Stimulated activated naive CD8-positive, alpha-beta T cell treated with anti-CD3 and anti-CD28 coated beads, Interleukin-15, Interleukin-2, amounts not matched to agents 100 ng/mL and 50 ng/mL, for 24 hours (primary cell): ENCODE measurements around the gene RNPEP.
"Not testable (repeated sequence)": the region's sequence is repeated elsewhere in the genome, so short reads cannot be mapped to it uniquely, and the experiment has no call there.

ENCODE experiments used
- H3K27ac Mint-ChIP-seq: one replicate; pipeline ENCODE4 v1.8.0; 2021; ENCODE audit warnings: mild to moderate bottlenecking, mixed read lengths
- H3K27me3 Mint-ChIP-seq: one replicate; pipeline ENCODE4 v1.8.0; 2021; ENCODE audit warnings: mixed read lengths
- H3K36me3 Mint-ChIP-seq: one replicate; pipeline ENCODE4 v1.8.0; 2021; ENCODE audit warnings: low read depth, mixed read lengths
- H3K4me1 Mint-ChIP-seq: one replicate; pipeline ENCODE4 v1.8.0; 2021; ENCODE audit warnings: low read depth, mixed read lengths
- H3K4me3 Mint-ChIP-seq: one replicate; pipeline ENCODE4 v1.8.0; 2021; ENCODE audit warnings: mild to moderate bottlenecking, mixed read lengths
- H3K9me3 Mint-ChIP-seq: one replicate; pipeline ENCODE4 v1.8.0; 2021; ENCODE audit warnings: mixed read lengths

The RNPEP gene

DNA sequence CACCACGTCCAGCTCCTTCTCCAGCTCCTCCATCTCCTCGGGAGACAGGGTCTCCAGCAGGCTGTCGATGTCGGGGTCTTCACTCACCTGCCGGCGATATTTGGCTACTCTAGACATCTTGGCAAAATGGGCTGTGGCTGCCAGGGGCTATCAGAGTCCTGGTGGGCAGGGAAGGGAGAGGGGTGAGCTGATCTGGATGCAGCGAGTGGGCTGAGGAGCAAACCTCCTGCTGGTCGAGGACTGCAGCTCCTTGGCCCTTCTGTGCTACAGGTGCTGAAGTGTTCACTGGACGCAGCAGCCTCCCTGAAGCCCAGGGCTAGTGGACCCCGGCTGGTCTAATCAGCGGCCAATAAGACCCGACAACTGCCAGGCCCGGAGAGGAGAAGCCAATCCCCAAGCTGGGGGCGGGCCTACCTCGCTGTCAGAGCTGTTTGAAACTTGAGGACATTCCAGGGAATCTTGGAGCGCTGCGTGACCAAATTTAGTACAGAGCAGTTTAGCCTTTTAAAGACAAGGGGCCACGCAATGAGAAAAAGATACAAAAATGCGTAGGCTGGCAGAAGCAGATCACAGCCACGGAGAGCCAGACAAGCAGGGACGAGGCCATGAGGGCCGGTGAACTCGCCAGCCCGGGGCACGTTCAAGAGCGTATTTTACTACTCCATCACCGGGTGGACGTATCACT is 36.1 kb upstream of the RNPEP start, which contains the start of gene LMOD1:
LMOD1 (minus strand) TSS at position 325 of the 685 bp plus-strand sequence; CDS start at position 117, 208 bp downstream.
- Mint-ChIP-seq H3K4me3 (no peak within 1 kb of the TSS), H3K27ac (no peak within 1 kb of the TSS), H3K9me3 (no peaks in the 10 kb centered on the region), H3K4me1 (peaks cover 8% of the 10 kb centered on the region), H3K36me3 (no peaks in the 10 kb centered on the region), H3K27me3 (peaks cover 38% of the 10 kb centered on the region)

- Mint-ChIP-seq H3K4me3 (no peak overlapping the region), H3K27me3 (peaks cover 38% of the 10 kb centered on the region)
These were observed 34.8 kb upstream of the RNPEP start for GRCh38 chr1:201947697-201948008.

DNA sequence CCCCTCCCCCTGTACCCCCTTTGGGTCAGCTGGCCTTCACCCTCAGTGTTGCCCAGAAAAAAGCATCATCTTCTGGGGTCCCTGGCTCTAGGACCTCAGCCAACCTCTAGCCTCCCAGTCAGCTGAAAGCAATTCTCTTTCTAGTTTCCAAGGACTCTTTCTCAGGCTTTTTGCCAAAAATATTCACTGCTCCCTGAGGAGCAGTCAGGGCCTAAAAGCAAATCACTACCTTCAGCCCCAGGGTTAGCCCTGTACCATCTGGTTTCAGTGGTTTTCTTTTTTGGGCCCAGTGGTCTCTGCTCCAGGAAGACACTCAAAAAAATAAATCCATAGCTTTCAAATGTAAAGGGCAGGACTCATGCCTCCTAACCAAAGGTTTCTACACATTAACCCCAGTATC is 33.0 kb upstream of the RNPEP start:
- Mint-ChIP-seq H3K27ac (no peak overlapping the region), H3K4me1 (peaks cover 12% of the 10 kb centered on the region), H3K9me3 (no peaks in the 10 kb centered on the region), H3K4me3 (no peak overlapping the region), H3K36me3 (no peaks in the 10 kb centered on the region), H3K27me3 (peaks cover 32% of the 10 kb centered on the region)

More at GRCh38 chr1:201947697-201948008, 34.8 kb upstream of the RNPEP start:
- Mint-ChIP-seq H3K4me1 (peaks cover 8% of the 10 kb centered on the region), H3K27ac (no peak overlapping the region), H3K36me3 (no peaks in the 10 kb centered on the region), H3K9me3 (no peaks in the 10 kb centered on the region)

- Mint-ChIP-seq H3K4me1 (peaks cover 26% of the 10 kb centered on the region), H3K9me3 (no peaks in the 10 kb centered on the region), H3K27me3 (no peaks in the 10 kb centered on the region), H3K4me3 (peak overlapping the region; percentile 94), H3K36me3 (peaks cover 25% of the 10 kb centered on the region), H3K27ac (peak overlapping the region; percentile 94)
These were observed 28.0 kb upstream of the RNPEP start for GRCh38 chr1:201954263-201955008.

GRCh38 chr1:201955009-201955728 is 27.3 kb upstream of the RNPEP start, which contains the start of gene TIMM17A:
TSS of gene TIMM17A (plus strand) at chr1:201955503. CDS start at chr1:201955527, 24 bp downstream.
- H3K9me3 Mint-ChIP-seq: no peaks in the 10 kb centered on the region
- H3K4me3 Mint-ChIP-seq: peak within 1 kb of the TSS; percentile 94
- peaks cover 26% of the 10 kb centered on the region for H3K4me1 Mint-ChIP-seq
- H3K36me3 Mint-ChIP-seq: peaks cover 26% of the 10 kb centered on the region
- no peaks in the 10 kb centered on the region for H3K27me3 Mint-ChIP-seq
- H3K27ac Mint-ChIP-seq: peak within 1 kb of the TSS; percentile 94

- H3K4me1 Mint-ChIP-seq: peaks cover 26% of the 10 kb centered on the region
- no peaks in the 10 kb centered on the region for H3K27me3 Mint-ChIP-seq
- H3K9me3 Mint-ChIP-seq: no peaks in the 10 kb centered on the region
These were observed 26.7 kb upstream of the RNPEP start for GRCh38 chr1:201955729-201956143.

GRCh38 chr1:201958348-201958747 is 24.1 kb upstream of the RNPEP start:
- Mint-ChIP-seq H3K4me3 (no peak overlapping the region), H3K27me3 (no peaks in the 10 kb centered on the region), H3K36me3 (peaks cover 48% of the 10 kb centered on the region), H3K27ac (no peak overlapping the region), H3K4me1 (peaks cover 26% of the 10 kb centered on the region), H3K9me3 (no peaks in the 10 kb centered on the region)

More at GRCh38 chr1:201955729-201956143, 26.7 kb upstream of the RNPEP start:
- Mint-ChIP-seq H3K4me3 (peak overlapping the region; percentile 94), H3K36me3 (peaks cover 31% of the 10 kb centered on the region), H3K27ac (peak overlapping the region; percentile 94)

- H3K27ac Mint-ChIP-seq, H3K27me3 Mint-ChIP-seq, H3K4me3 Mint-ChIP-seq, H3K9me3 Mint-ChIP-seq, H3K4me1 Mint-ChIP-seq: not testable (repeated sequence)
- peaks cover 69% of the 10 kb centered on the region for H3K36me3 Mint-ChIP-seq
These were observed 20.1 kb upstream of the RNPEP start for GRCh38 chr1:201962382-201962781.

DNA sequence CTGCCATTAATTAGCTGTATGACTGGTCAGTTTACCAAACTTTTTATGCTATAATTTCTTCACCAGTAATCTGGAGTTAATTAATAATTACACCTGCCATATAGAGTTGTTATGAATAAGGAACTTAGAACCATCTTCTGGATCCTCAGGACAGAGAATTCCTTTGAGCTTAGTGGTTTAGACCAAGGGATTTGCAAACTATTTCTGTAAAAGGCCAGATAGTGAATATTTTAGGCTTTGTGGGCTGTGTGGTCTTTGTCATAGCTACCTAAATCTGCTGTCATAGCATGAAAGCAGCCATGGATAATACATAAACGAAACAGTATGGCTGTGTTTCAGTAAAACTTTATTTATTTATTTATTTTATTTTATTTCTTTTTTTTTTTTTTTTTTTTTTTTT is 18.2 kb upstream of the RNPEP start:
- H3K4me3 Mint-ChIP-seq: no peak overlapping the region
- no peak overlapping the region for H3K27ac Mint-ChIP-seq
- H3K36me3 Mint-ChIP-seq: peaks cover 70% of the 10 kb centered on the region
- peaks cover 5% of the 10 kb centered on the region for H3K4me1 Mint-ChIP-seq
- no peaks in the 10 kb centered on the region for H3K9me3 Mint-ChIP-seq
- no peaks in the 10 kb centered on the region for H3K27me3 Mint-ChIP-seq

- Mint-ChIP-seq H3K4me3 (no peak overlapping the region), H3K27ac (peak overlapping the region; percentile 6), H3K36me3 (peaks cover 79% of the 10 kb centered on the region)
These were observed 16.3 kb upstream of the RNPEP start for GRCh38 chr1:201966171-201966570.

GRCh38 chr1:201968202-201968925 is 14.1 kb upstream of the RNPEP start:
- no peaks in the 10 kb centered on the region for H3K27me3 Mint-ChIP-seq
- H3K4me1 Mint-ChIP-seq: peaks cover 5% of the 10 kb centered on the region
- no peaks in the 10 kb centered on the region for H3K9me3 Mint-ChIP-seq
- peaks cover 64% of the 10 kb centered on the region for H3K36me3 Mint-ChIP-seq
- no peak overlapping the region for H3K27ac Mint-ChIP-seq
- H3K4me3 Mint-ChIP-seq: no peak overlapping the region

More at GRCh38 chr1:201966171-201966570, 16.3 kb upstream of the RNPEP start:
- Mint-ChIP-seq H3K9me3 (no peaks in the 10 kb centered on the region), H3K4me1 (peaks cover 5% of the 10 kb centered on the region), H3K27me3 (no peaks in the 10 kb centered on the region)

GRCh38 chr1:201970334-201971159 is 11.9 kb upstream of the RNPEP start:
- Mint-ChIP-seq H3K9me3 (no peaks in the 10 kb centered on the region), H3K27ac (no peak overlapping the region), H3K27me3 (no peaks in the 10 kb centered on the region), H3K36me3 (peaks cover 50% of the 10 kb centered on the region), H3K4me3 (no peak overlapping the region), H3K4me1 (peaks cover 5% of the 10 kb centered on the region)

GRCh38 chr1:201982082-201982622 is 296 bp upstream of the RNPEP start:
- no peaks in the 10 kb centered on the region for H3K36me3 Mint-ChIP-seq
- peak overlapping the region; percentile 88 for H3K27ac Mint-ChIP-seq
- no peaks in the 10 kb centered on the region for H3K27me3 Mint-ChIP-seq
- H3K9me3 Mint-ChIP-seq: no peaks in the 10 kb centered on the region
- H3K4me1 Mint-ChIP-seq: peaks cover 21% of the 10 kb centered on the region
- peak overlapping the region; percentile 90 for H3K4me3 Mint-ChIP-seq
